ENCODE data around the gene VAV1. TPM values are rescaled to one million over a fixed set of nuclear protein-coding genes. Genes with fewer than 3 reads are reported as not detected.

Gene VAV1
- total and polyA plus RNA-seq, 2 of the 13 experiments (the other 11 are each of a cell fraction or from before 2014, with no cell fraction given) = not detected

- TF ChIP-seq ZNF468 (CRISPR knock-in tag; IDR thresholded peaks at IDR 0.05) (no peak), AHR (CRISPR knock-in tag; IDR thresholded peaks at IDR 0.05) (0 out of 2 replicates have a peak, but pooled peaks have one; percentile 44), ZNF496 (CRISPR knock-in tag; IDR thresholded peaks at IDR 0.05; ENCODE audit: insufficient replicate concordance) (no peak), DPF2 (CRISPR knock-in tag; IDR thresholded peaks at IDR 0.05; ENCODE audit: borderline replicate concordance, low read depth) (peak; percentile 65; the same call in 1 of the 2 replicates), ZNF510 (CRISPR knock-in tag; IDR thresholded peaks at IDR 0.05; ENCODE audit: low read depth) (0 out of 2 replicates have a peak, but pooled peaks have one; percentile 51), FOXO1 (CRISPR knock-in tag; IDR thresholded peaks at IDR 0.05) (peak; percentile 83), KLF6 (CRISPR knock-in tag; IDR thresholded peaks at IDR 0.05) (peak; percentile 83), GABPA (IDR thresholded peaks at IDR 0.05; ENCODE audit: low read depth, low read length) (no peak), GABPA (CRISPR knock-in tag; IDR thresholded peaks at IDR 0.05; ENCODE audit: low read depth) (peak; percentile 41), MEF2D (CRISPR knock-in tag; IDR thresholded peaks at IDR 0.05) (no peak), ZBTB7A (CRISPR knock-in tag; IDR thresholded peaks at IDR 0.05) (peak; percentile 72; the same call in 1 of the 2 replicates), ZNF263 (CRISPR knock-in tag; IDR thresholded peaks at IDR 0.05) (peak; percentile 40; the same call in 1 of the 2 replicates), GATAD1 (CRISPR knock-in tag; IDR thresholded peaks at IDR 0.05) (peak; percentile 41; the same call in 1 of the 2 replicates), ZNF619 (CRISPR knock-in tag; IDR thresholded peaks at IDR 0.05) (no peak), PRDM4 (CRISPR knock-in tag; IDR thresholded peaks at IDR 0.05; ENCODE audit: borderline replicate concordance) (peak; percentile 90; the same call in 1 of the 2 replicates), CBX5 (CRISPR knock-in tag; IDR thresholded peaks at IDR 0.05; ENCODE audit: borderline replicate concordance) (peak; percentile 67; the same call in 1 of the 2 replicates), ZNF350 (CRISPR knock-in tag; IDR thresholded peaks at IDR 0.05; ENCODE audit: borderline replicate concordance, low read depth) (peak; percentile 84), ZFP37 (CRISPR knock-in tag; IDR thresholded peaks at IDR 0.05; ENCODE audit: borderline replicate concordance) (peak; percentile 47; the same call in 1 of the 2 replicates), TBX2 (CRISPR knock-in tag; IDR thresholded peaks at IDR 0.05; ENCODE audit: borderline replicate concordance) (peak; percentile 75; the same call in 1 of the 2 replicates), SMAD3 (CRISPR knock-in tag; IDR thresholded peaks at IDR 0.05) (peak; percentile 85), NFKBIZ (CRISPR knock-in tag; IDR thresholded peaks at IDR 0.05) (peak; percentile 93; the same call in 1 of the 2 replicates), YEATS2 (CRISPR knock-in tag; IDR thresholded peaks at IDR 0.05; ENCODE audit: borderline replicate concordance) (peak; percentile 38; the same call in 1 of the 2 replicates), SKI (IDR thresholded peaks at IDR 0.05; ENCODE audit: partially characterized antibody) (peak; percentile 26), ZBTB21 (CRISPR knock-in tag; IDR thresholded peaks at IDR 0.05) (0 out of 2 replicates have a peak, but pooled peaks have one; percentile 26), CEBPG (CRISPR knock-in tag; IDR thresholded peaks at IDR 0.05) (peak; percentile 99)
- TF ChIP-seq, protein P1, sequence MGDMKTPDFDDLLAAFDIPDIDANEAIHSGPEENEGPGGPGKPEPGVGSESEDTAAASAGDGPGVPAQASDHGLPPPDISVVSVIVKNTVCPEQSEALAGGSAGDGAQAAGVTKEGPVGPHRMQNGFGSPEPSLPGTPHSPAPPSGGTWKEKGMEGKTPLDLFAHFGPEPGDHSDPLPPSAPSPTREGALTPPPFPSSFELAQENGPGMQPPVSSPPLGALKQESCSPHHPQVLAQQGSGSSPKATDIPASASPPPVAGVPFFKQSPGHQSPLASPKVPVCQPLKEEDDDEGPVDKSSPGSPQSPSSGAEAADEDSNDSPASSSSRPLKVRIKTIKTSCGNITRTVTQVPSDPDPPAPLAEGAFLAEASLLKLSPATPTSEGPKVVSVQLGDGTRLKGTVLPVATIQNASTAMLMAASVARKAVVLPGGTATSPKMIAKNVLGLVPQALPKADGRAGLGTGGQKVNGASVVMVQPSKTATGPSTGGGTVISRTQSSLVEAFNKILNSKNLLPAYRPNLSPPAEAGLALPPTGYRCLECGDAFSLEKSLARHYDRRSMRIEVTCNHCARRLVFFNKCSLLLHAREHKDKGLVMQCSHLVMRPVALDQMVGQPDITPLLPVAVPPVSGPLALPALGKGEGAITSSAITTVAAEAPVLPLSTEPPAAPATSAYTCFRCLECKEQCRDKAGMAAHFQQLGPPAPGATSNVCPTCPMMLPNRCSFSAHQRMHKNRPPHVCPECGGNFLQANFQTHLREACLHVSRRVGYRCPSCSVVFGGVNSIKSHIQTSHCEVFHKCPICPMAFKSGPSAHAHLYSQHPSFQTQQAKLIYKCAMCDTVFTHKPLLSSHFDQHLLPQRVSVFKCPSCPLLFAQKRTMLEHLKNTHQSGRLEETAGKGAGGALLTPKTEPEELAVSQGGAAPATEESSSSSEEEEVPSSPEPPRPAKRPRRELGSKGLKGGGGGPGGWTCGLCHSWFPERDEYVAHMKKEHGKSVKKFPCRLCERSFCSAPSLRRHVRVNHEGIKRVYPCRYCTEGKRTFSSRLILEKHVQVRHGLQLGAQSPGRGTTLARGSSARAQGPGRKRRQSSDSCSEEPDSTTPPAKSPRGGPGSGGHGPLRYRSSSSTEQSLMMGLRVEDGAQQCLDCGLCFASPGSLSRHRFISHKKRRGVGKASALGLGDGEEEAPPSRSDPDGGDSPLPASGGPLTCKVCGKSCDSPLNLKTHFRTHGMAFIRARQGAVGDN (CRISPR knock-in tag; IDR thresholded peaks at IDR 0.05) = peak; percentile 69
Observed at GRCh38 chr19:6723108-6723618, 49.3 kb upstream of the VAV1 start (continued).
